Vagina (tissue), 2 donors: ENCODE results near the gene NUP205. TPM values are rescaled to one million over a fixed set of nuclear protein-coding genes. Genes with fewer than 3 reads are reported as not detected.
"Not testable (repeated sequence)": the region's sequence is repeated elsewhere in the genome, so short reads cannot be mapped to it uniquely, and the experiment has no call there.

Experiments
- DNase-seq, 2 donors: peaks; one replicate each; pipeline ENCODE4 v3.0.0-alpha.2; 2017; ENCODE audit errors: extremely low spot score in 2 of 2
- H3K27ac ChIP-seq: fragments of 200-600 bp; sonication (generic); one replicate; pipeline ENCODE4 v1.5.1; 2019
- H3K27me3 ChIP-seq: fragments of 200-600 bp; sonication (generic); one replicate; pipeline ENCODE4 v1.5.1; 2019
- H3K36me3 ChIP-seq, 2 donors: fragments of 200-600 bp; sonication (generic); one replicate each; pipeline ENCODE4 v1.5.1; 2017 to 2019
- H3K4me1 ChIP-seq: fragments of 200-600 bp; sonication (generic); one replicate; pipeline ENCODE4 v1.5.1; 2019
- H3K4me3 ChIP-seq, 2 donors: fragments of 200-600 bp; sonication (generic); 1 replicate in 1 of 2; 2 replicates in 1 of 2; pipeline ENCODE4 v1.5.1; 2016 to 2019
- H3K9me3 ChIP-seq: fragments of 200-600 bp; sonication (generic); one replicate; pipeline ENCODE4 v1.5.1; 2019
- POLR2A ChIP-seq, 2 donors: fragments of 450-650 bp; IDR thresholded peaks; one replicate each; pipeline ENCODE4 v1.6.1; 2017; ENCODE audit warnings: antibody characterized with exemption in 2 of 2, mild to moderate bottlenecking in 2 of 2, moderate library complexity in 2 of 2
- POLR2AphosphoS5 ChIP-seq, 2 donors: sonication (generic); formaldehyde crosslinking; IDR thresholded peaks; one replicate each; pipeline ENCODE4 v1.9.0; 2017; ENCODE audit warnings: antibody characterized with exemption in 2 of 2, mild to moderate bottlenecking in 2 of 2, low read depth in 1 of 2; ENCODE audit not compliant: insufficient read depth in 1 of 2
- intact Hi-C: fragments of 100-400 bp; cut with DNase I; formaldehyde crosslinking; loops from one replicate; pipeline ENCODE4 v1.15.1; 2023
- total RNA-seq: library from RNA; depleted of rRNA; stranded (reverse); fragments of >200 nt; gene quantifications from one replicate; pipeline ENCODE4 v1.2.3, GENCODE V29; 2016
- TF ChIP-seq, protein P1 (sequence below), 3 experiments: fragments of 450-650 bp in 2 of 3; fragments of 200-600 bp in 1 of 3; sonication (generic) in 1 of 3; IDR thresholded peaks; one replicate each; pipeline ENCODE4 v1.5.1; 2017 to 2019; ENCODE audit warnings: antibody characterized with exemption in 3 of 3, mild to moderate bottlenecking in 2 of 3, moderate library complexity in 2 of 3

NUP205 gene
- total RNA-seq, 1 donor from 2014 or later, result 28.2 TPM

- H3K4me3 ChIP-seq, result no peak overlapping the region
- intact Hi-C loops, result no loop called here
- H3K9me3 ChIP-seq, result no peaks in the 10 kb centered on the region
- H3K27ac ChIP-seq, result no peak overlapping the region
- H3K36me3 ChIP-seq, result peaks cover 0 to 50% of the 10 kb centered on the region in 2 donors
- DNase-seq, result no peak
- TF ChIP-seq POLR2A (IDR thresholded peaks at IDR 0.05) (no peak), POLR2AphosphoS5 (IDR thresholded peaks at IDR 0.05; ENCODE audit: insufficient read depth in 1 of 2, low read depth in 1 of 2) (no peak)
- TF ChIP-seq, protein P1, sequence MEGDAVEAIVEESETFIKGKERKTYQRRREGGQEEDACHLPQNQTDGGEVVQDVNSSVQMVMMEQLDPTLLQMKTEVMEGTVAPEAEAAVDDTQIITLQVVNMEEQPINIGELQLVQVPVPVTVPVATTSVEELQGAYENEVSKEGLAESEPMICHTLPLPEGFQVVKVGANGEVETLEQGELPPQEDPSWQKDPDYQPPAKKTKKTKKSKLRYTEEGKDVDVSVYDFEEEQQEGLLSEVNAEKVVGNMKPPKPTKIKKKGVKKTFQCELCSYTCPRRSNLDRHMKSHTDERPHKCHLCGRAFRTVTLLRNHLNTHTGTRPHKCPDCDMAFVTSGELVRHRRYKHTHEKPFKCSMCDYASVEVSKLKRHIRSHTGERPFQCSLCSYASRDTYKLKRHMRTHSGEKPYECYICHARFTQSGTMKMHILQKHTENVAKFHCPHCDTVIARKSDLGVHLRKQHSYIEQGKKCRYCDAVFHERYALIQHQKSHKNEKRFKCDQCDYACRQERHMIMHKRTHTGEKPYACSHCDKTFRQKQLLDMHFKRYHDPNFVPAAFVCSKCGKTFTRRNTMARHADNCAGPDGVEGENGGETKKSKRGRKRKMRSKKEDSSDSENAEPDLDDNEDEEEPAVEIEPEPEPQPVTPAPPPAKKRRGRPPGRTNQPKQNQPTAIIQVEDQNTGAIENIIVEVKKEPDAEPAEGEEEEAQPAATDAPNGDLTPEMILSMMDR (IDR thresholded peaks at IDR 0.05), result no peak
- H3K27me3 ChIP-seq, result no peaks in the 10 kb centered on the region
- H3K4me1 ChIP-seq, result no peaks in the 10 kb centered on the region
These were observed 60.8 kb downstream of the NUP205 start for GRCh38 chr7:135618510-135618909.

DNA sequence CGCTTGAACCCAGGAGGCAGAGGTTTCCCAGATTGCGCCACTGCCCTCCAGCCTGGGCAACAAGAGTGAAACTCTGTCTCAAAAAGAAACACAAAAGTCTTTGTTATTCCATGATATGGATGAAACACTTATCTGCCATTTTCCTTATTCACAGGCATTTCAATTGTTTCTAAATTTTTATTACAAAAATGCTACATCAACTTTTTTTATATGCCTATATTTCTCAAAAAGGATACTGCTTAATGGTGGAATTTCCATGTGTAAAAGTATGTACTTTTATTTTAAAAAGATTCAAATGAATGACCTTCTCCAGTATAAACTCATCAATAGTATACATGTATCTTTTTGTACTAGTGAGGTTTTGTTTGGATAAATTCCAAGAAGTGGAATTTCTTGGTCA is 62.7 kb downstream of the NUP205 start:
- intact Hi-C loops, result no loop called here
- peaks cover 0 to 65% of the 10 kb centered on the region in 2 donors for H3K36me3 ChIP-seq
- no peak for DNase-seq
- H3K27me3 ChIP-seq, result no peaks in the 10 kb centered on the region
- no peaks in the 10 kb centered on the region for H3K4me1 ChIP-seq
- no peak overlapping the region for H3K4me3 ChIP-seq
- TF ChIP-seq POLR2A (IDR thresholded peaks at IDR 0.05), result no peak
- TF ChIP-seq, protein P1 (IDR thresholded peaks at IDR 0.05), result no peak
- no peak for TF ChIP-seq POLR2AphosphoS5 (IDR thresholded peaks at IDR 0.05; ENCODE audit: insufficient read depth in 1 of 2, low read depth in 1 of 2)
- no peak overlapping the region for H3K27ac ChIP-seq
- no peaks in the 10 kb centered on the region for H3K9me3 ChIP-seq

- intact Hi-C loops, result no loop called here
- Histone ChIP-seq H3K27me3 (no peaks in the 10 kb centered on the region), H3K4me3 (no peak overlapping the region), H3K27ac (no peak overlapping the region), H3K4me1 (no peaks in the 10 kb centered on the region), H3K9me3 (no peaks in the 10 kb centered on the region), H3K36me3 (peaks cover 0 to 69% of the 10 kb centered on the region in 2 donors)
- DNase-seq, result no peak
- no peak for TF ChIP-seq POLR2A (IDR thresholded peaks at IDR 0.05)
- TF ChIP-seq, protein P1 (IDR thresholded peaks at IDR 0.05), result peak; percentile 23 to 71 (median 63)
These were observed 63.5 kb downstream of the NUP205 start for GRCh38 chr7:135620980-135621850.

DNA sequence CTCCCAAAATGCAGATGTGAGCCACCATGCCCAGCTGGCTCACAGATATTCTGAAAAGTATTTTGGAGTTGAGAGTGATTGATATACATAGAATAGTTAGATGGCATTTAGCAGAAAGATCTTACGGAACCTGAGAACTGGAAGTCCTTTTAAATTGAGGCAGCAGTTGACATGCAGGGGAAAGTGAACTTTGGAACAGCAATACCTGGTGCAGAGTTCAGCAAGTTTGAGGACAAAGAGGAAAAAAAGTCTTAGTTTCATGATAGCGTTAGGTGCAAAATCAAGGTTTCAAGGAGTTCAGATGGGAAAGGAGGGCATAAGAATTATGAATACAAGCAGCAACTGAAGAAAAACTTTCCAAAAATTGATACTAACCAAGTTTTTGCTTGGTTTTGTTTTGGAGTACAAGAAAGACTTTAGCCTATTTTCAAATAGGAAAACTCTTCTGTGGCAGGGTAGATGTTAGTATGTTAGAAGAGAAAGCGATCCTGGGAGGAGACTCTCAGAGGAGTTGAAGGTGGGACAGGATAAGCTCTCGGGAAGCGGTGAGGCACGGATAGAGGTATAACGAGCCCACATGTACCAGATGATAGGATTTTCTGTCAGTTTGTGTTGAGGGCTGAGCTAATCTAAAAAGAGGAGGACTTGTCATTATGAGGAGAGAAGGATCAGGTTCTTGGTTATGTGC is 76.6 kb downstream of the NUP205 start:
- TF ChIP-seq POLR2A (IDR thresholded peaks at IDR 0.05) (no peak), POLR2AphosphoS5 (IDR thresholded peaks at IDR 0.05; ENCODE audit: insufficient read depth in 1 of 2, low read depth in 1 of 2) (no peak)
- Histone ChIP-seq H3K9me3 (no peaks in the 10 kb centered on the region), H3K27me3 (no peaks in the 10 kb centered on the region), H3K4me3 (no peak overlapping the region), H3K27ac (no peak overlapping the region), H3K36me3 (peaks cover 0 to 50% of the 10 kb centered on the region in 2 donors), H3K4me1 (no peaks in the 10 kb centered on the region)
- DNase-seq, result no peak
- intact Hi-C loops, result no loop called here

DNA sequence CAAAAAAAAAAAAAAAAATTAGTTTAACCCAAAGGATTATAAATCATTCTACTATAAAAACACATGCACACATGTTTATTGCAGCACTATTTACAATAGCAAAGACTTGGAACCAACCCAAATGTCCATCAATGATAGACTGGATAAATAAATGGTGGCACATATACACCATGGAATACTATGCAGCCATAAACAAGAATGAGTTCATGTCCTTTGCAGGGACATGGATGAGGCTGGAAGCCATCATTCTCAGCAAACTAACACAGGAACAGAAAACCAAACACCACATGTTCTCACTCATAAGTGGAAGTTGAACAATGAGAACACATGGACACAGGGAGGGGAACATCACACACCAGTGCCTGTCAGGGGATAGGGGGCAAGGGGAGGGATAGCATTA is 82.0 kb downstream of the NUP205 start:
- H3K36me3 ChIP-seq, result peaks cover 0 to 64% of the 10 kb centered on the region in 2 donors
- not testable (repeated sequence) for H3K4me3 ChIP-seq, H3K4me1 ChIP-seq, H3K27ac ChIP-seq, H3K9me3 ChIP-seq, H3K27me3 ChIP-seq, DNase-seq
- intact Hi-C loops, result loop anchor here (10.0 kb wide), 1 partner anchor 365 kb away; no protein-coding TSS in a partner anchor

DNA sequence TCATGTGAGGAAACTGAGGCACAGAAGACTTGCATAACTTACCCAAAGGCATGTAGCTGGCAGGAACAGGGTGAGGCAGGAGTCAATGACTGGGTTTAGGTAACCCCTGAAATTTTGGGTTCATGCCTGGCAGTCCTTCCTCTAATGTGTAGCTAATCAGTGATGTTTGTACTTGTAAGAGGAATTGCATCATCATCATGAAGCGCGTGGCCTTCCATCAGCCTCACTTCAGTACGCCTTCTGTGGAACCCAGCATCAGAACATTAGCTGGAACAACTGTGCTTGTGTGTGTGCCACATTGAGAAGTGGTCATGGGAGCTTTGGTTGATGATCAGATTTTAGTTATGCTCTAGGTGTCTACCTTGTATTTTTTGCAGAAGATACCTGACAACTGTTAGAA is 86.4 kb downstream of the NUP205 start:
- Histone ChIP-seq H3K4me1 (no peaks in the 10 kb centered on the region), H3K4me3 (no peak overlapping the region), H3K9me3 (no peaks in the 10 kb centered on the region), H3K27ac (no peak overlapping the region), H3K36me3 (peaks cover 0 to 61% of the 10 kb centered on the region in 2 donors), H3K27me3 (no peaks in the 10 kb centered on the region)
- intact Hi-C loops, result loop anchor here (10.0 kb wide), 1 partner anchor 369 kb away; no protein-coding TSS in a partner anchor
- no peak for TF ChIP-seq POLR2AphosphoS5 (IDR thresholded peaks at IDR 0.05; ENCODE audit: insufficient read depth in 1 of 2, low read depth in 1 of 2)
- no peak for TF ChIP-seq POLR2A (IDR thresholded peaks at IDR 0.05)
- DNase-seq, result no peak
